GM19395 (cell line): Measurements from ENCODE around the gene TYRO3.
"Not testable (repeated sequence)": the region's sequence is repeated elsewhere in the genome, so short reads cannot be mapped to it uniquely, and the experiment has no call there.

Experiments
- ATAC-seq: cut with Tn5 transposase; IDR thresholded peaks from one replicate; pipeline ENCODE4 v1.9.1; 2021; ENCODE audit warnings: mild to moderate bottlenecking, moderate library complexity; ENCODE audit not compliant: unreplicated experiment

Gene TYRO3

GRCh38 chr15:41572866-41573265 is 13.9 kb downstream of the TYRO3 start:
- ATAC-seq: no peak

- no peak for ATAC-seq
Measured at GRCh38 chr15:41573396-41573795, 14.4 kb downstream of the TYRO3 start.

GRCh38 chr15:41574158-41574557 is 15.1 kb downstream of the TYRO3 start:
- no peak for ATAC-seq

- ATAC-seq: no peak
Measured at GRCh38 chr15:41575282-41575681, 16.3 kb downstream of the TYRO3 start.

GRCh38 chr15:41577863-41578735 is 19.1 kb downstream of the TYRO3 start:
- ATAC-seq: no peak

- no peak for ATAC-seq
Measured at GRCh38 chr15:41578736-41579383, 19.8 kb downstream of the TYRO3 start.

- no peak for ATAC-seq
Measured at GRCh38 chr15:41581110-41581509, 22.1 kb downstream of the TYRO3 start.

GRCh38 chr15:41583795-41584194 is 24.8 kb downstream of the TYRO3 start:
- ATAC-seq: no peak

- no peak for ATAC-seq
Measured at GRCh38 chr15:41584636-41585126, 25.7 kb downstream of the TYRO3 start.

GRCh38 chr15:41585127-41586047 is 26.4 kb downstream of the TYRO3 start:
- ATAC-seq: no peak

GRCh38 chr15:41586531-41587282 is 27.7 kb downstream of the TYRO3 start:
- ATAC-seq: not testable (repeated sequence)

- not testable (repeated sequence) for ATAC-seq
Measured at GRCh38 chr15:41589018-41589417, 30.0 kb downstream of the TYRO3 start.

- ATAC-seq: not testable (repeated sequence)
Measured at GRCh38 chr15:41589571-41589970, 30.6 kb downstream of the TYRO3 start.

- not testable (repeated sequence) for ATAC-seq
Measured at GRCh38 chr15:41591217-41591616, 32.2 kb downstream of the TYRO3 start.

GRCh38 chr15:41592718-41593117 is 33.7 kb downstream of the TYRO3 start:
- ATAC-seq: not testable (repeated sequence)

GRCh38 chr15:41594801-41595746 is 36.1 kb downstream of the TYRO3 start:
- no peak for ATAC-seq

- ATAC-seq: no peak
Measured at GRCh38 chr15:41596972-41597371, 38.0 kb downstream of the TYRO3 start.

GRCh38 chr15:41597787-41598186 is 38.8 kb downstream of the TYRO3 start:
- ATAC-seq: no peak

GRCh38 chr15:41599061-41599460 is 40.0 kb downstream of the TYRO3 start:
- no peak for ATAC-seq
